ENCODE measurements around the gene SMYD3. TPM values are rescaled to one million over a fixed set of nuclear protein-coding genes. Genes with fewer than 3 reads are reported as not detected.

SMYD3 gene
- total RNA-seq, 4 donors from 2014 or later: 7.6 to 26.3 (median 13.4) TPM

GRCh38 chr1:246297279-246298265, 209.5 kb downstream of the SMYD3 start:
- TF ChIP-seq CTCF (IDR thresholded peaks at IDR 0.05): no peak

GRCh38 chr1:246295968-246296367, 211.1 kb downstream of the SMYD3 start:
- DNase-seq (ENCODE audit: low spot score) (no peak), ATAC-seq (ENCODE audit: low FRiP score) (no peak)
- TF ChIP-seq CTCF (IDR thresholded peaks at IDR 0.05): no peak

More at GRCh38 chr1:246297279-246298265, 209.5 kb downstream of the SMYD3 start:
- no peak for DNase-seq (ENCODE audit: low spot score)
- no peak for ATAC-seq (ENCODE audit: low FRiP score)

- no peak for DNase-seq (ENCODE audit: low spot score)
- TF ChIP-seq CTCF (IDR thresholded peaks at IDR 0.05): no peak
- ATAC-seq (ENCODE audit: low FRiP score): no peak
These were observed 211.7 kb downstream of the SMYD3 start for GRCh38 chr1:246295340-246295739.

- ATAC-seq (ENCODE audit: low FRiP score) (no peak), DNase-seq (ENCODE audit: low spot score) (no peak)
- no peak for TF ChIP-seq CTCF (IDR thresholded peaks at IDR 0.05)
These were observed 212.8 kb downstream of the SMYD3 start for GRCh38 chr1:246294263-246294662.

GRCh38 chr1:246293366-246294121, 213.5 kb downstream of the SMYD3 start:
- TF ChIP-seq CTCF (IDR thresholded peaks at IDR 0.05): no peak
- ATAC-seq (ENCODE audit: low FRiP score) (no peak), DNase-seq (ENCODE audit: low spot score) (no peak)

GRCh38 chr1:246292571-246292970, 214.5 kb downstream of the SMYD3 start:
- no peak for TF ChIP-seq CTCF (IDR thresholded peaks at IDR 0.05)
- ATAC-seq (ENCODE audit: low FRiP score) (no peak), DNase-seq (ENCODE audit: low spot score) (no peak)

Data from omental fat pad (tissue), 4 donors.